GM10266 (cell line): Measurements from ENCODE around the gene COG2.

Experiments used
- DNase-seq: peaks from one replicate; pipeline ENCODE4 v3.0.0; 2012; ENCODE audit errors: extremely low spot score
- CTCF ChIP-seq: IDR thresholded peaks from 2 replicates; pipeline ENCODE4 v1.5.1; 2012; ENCODE audit warnings: mild to moderate bottlenecking, low read depth; ENCODE audit not compliant: control insufficient read depth, insufficient read depth; ENCODE audit errors: missing control alignments

Gene COG2

DNA sequence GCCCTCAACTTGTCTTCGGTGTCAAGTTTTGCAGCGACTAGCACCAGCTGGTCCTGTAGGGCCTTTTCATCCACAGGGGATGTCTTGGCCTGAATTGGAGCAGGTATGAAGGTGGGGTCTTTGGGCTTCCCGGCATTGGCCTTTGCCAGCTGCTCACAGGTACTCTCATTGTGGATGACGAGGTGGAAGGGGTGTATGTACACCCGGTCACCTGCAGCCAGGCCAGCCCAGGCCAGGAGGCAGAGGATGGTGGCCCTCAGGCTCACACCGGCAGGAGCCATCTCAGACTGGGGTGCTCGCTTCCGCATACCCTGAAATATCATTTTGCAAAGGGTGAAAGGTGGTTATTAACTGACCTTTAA lies 68.2 kb downstream of the COG2 start:
- no peak for DNase-seq
- no peak for TF ChIP-seq CTCF

- TF ChIP-seq CTCF = no peak
- no peak for DNase-seq
Observed at GRCh38 chr1:230711245-230711644, 69.0 kb downstream of the COG2 start.

DNA sequence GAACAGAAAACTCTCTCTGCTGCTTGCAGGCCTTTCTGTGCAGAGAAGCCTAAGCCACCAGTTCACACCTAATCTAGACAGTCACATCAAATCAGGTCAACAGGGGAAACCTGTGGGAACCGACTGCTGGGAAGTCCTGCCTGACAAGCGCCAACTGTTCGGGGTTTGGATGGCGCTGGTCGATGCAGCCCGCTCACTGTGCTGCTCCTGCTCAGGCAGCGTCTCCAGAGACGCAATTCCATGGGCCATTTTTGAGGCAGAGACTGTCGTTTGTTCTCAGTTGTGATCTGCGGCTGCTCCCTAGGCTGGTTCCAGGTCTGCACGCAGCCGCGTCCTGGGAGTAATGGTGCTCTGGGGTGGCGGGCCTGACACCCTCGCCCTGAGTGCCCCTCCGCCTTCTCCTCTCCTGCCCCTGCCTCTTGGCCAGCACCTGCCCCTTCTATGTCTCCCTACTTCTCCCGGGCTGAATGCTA lies 70.2 kb downstream of the COG2 start:
- no peak for DNase-seq
- TF ChIP-seq CTCF = no peak

DNA sequence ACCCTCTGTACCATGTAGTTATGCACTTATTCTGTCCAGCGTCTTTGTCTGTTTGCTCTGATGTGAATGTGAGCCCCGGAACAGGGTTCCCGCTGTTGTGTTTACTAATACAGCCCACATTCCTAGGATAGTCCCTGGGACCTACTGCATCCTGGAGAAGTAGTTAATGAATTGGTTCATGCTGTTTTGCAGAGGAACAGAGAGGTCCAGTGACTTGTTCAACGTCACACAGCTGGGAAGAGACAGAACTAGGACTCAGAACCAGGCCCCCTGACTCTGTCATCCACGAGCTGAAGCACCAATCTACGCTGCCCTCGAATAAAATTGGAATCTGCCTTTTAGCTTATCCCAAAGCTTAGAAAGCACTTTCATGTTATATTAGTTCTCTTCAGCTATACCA lies 70.9 kb downstream of the COG2 start:
- TF ChIP-seq CTCF = no peak
- no peak for DNase-seq

DNA sequence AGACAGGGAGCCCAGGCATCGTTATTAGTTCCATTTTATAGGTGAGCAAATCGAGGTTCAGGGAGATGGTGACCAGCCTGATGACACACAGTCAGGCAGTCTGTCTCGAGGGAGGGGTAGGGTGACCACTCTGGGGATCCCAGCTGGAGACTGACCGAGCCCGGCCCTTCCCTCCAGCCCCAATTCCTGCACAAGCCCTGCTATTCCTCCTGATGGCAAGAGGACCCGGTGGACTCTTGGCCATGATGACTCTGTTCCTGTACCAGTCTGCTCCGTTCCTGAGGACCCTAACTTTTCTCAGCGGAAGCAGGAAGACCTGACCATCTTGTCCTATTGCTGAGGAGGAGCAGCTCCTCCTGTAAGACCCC lies 71.2 kb downstream of the COG2 start:
- DNase-seq = no peak
- TF ChIP-seq CTCF = no peak

GRCh38 chr1:230713915-230714764 lies 71.9 kb downstream of the COG2 start, which contains the start of gene AGT:
AGT (minus strand) TSS chr1:230714122; CDS start chr1:230710823, 3,299 bp downstream.
- DNase-seq = no peak

More at GRCh38 chr1:230713915-230714764, 71.9 kb downstream of the COG2 start, which contains the start of gene AGT:
- no peak for TF ChIP-seq CTCF
